Gastroesophageal sphincter (tissue), 3 donors: Measurements from ENCODE around the gene SMARCA4.

Experiments used
- CTCF ChIP-seq, 4 experiments: fragments of 200-600 bp in 2 of 4; fragments of 450-650 bp in 2 of 4; sonication (generic) in 1 of 4; IDR thresholded peaks; one replicate each; pipeline ENCODE4 v1.5.1; 2017 to 2019; ENCODE audit warnings: antibody characterized with exemption in 4 of 4, mild to moderate bottlenecking in 2 of 4, moderate library complexity in 2 of 4
- EP300 ChIP-seq: sonication (generic); formaldehyde crosslinking; IDR thresholded peaks from one replicate; pipeline ENCODE4 v1.6.1; 2017; ENCODE audit warnings: antibody characterized with exemption, mild to moderate bottlenecking
- POLR2A ChIP-seq, 2 donors: fragments of 450-650 bp; IDR thresholded peaks; one replicate each; pipeline ENCODE4 v1.6.1; 2017; ENCODE audit warnings: antibody characterized with exemption in 2 of 2, mild to moderate bottlenecking in 2 of 2, moderate library complexity in 1 of 2
- POLR2AphosphoS5 ChIP-seq: sonication (generic); formaldehyde crosslinking; IDR thresholded peaks from one replicate; pipeline ENCODE4 v1.6.1; 2017; ENCODE audit warnings: antibody characterized with exemption

DNA sequence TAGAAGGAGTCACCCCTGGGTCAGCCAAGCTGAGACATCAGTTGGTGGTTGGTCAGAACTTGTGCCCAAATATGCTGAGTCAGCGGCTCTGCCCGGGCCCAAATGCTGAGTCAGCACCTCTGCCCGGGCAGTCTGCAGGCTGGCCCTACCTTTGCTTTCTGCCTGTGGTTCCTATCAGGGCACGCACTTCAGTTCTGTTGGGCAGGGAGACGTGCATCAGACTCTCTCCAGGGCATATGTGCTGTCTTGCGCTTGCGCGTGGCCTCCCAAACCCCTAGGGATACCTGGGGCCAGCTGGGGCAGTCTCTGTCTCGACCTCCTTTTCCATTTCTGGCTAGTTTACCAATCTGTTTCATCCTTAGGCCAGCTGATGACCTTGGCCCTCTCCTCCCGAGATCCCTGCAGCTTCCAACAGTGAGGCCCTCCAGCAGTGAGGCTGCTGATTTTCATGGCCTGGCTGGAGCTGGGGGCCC is 104.0 kb downstream of the SMARCA4 start:
- TF ChIP-seq CTCF (IDR thresholded peaks at IDR 0.05) (no peak), POLR2AphosphoS5 (no peak), POLR2A (IDR thresholded peaks at IDR 0.05) (no peak), EP300 (no peak)
